GM12875 (cell line): Measurements from ENCODE around the gene PLCH2.

Experiments used
- H3K4me3 ChIP-seq: one replicate; pipeline ENCODE4 v1.5.1; 2011; ENCODE audit warnings: low read depth, low read length, control low read depth
- TF ChIP-seq, protein P1 (sequence below): IDR thresholded peaks from 2 replicates; pipeline ENCODE4 v1.5.1; 2011; ENCODE audit warnings: low read depth, mild to moderate bottlenecking, control low read depth, inconsistent platforms, low read length, moderate library complexity, borderline replicate concordance; ENCODE audit not compliant: insufficient read depth

Gene PLCH2

DNA sequence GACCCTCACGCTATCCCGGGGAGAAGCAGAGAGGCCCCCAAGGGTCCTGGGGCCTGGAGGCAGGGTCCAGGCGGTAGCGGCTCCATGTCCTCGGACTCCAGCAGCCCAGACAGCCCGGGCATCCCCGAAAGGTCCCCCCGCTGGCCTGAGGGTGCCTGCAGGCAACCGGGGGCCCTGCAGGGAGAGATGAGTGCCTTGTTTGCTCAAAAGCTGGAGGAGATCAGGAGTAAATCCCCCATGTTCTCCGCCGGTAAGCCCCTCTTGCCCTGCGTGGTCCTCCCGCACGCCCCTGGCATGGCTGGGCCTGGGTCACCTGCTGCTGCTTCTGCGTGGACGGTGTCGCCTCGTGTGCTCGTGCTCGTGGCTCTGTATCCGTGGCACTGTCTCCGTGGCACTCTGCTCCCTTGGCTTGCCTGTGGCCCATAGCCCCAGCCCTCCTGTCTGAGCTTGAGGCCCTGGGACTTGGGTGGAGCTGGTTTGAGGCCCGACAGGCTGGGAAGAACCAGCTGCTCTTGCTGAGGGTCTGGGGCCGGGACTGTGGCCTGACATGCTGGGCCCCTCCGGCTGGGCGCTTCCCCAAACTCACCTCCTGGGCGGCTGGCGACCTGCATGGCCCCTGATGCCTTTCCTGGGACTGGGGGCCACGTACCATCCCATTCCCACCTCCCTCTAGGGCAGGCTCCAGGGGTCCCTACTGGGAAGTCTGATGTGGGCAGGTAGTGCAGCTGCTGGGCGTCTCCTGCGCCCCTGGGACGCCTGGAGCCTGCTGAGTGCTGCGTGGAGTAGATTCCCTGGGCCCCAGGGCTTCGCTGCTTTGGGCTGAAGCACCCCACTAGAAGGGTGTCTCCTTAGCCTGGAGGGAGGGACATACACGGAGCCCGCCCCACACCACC lies 26.8 kb downstream of the PLCH2 start:
- no peak overlapping the region for H3K4me3 ChIP-seq
- TF ChIP-seq, protein P1, sequence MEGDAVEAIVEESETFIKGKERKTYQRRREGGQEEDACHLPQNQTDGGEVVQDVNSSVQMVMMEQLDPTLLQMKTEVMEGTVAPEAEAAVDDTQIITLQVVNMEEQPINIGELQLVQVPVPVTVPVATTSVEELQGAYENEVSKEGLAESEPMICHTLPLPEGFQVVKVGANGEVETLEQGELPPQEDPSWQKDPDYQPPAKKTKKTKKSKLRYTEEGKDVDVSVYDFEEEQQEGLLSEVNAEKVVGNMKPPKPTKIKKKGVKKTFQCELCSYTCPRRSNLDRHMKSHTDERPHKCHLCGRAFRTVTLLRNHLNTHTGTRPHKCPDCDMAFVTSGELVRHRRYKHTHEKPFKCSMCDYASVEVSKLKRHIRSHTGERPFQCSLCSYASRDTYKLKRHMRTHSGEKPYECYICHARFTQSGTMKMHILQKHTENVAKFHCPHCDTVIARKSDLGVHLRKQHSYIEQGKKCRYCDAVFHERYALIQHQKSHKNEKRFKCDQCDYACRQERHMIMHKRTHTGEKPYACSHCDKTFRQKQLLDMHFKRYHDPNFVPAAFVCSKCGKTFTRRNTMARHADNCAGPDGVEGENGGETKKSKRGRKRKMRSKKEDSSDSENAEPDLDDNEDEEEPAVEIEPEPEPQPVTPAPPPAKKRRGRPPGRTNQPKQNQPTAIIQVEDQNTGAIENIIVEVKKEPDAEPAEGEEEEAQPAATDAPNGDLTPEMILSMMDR, result no peak

DNA sequence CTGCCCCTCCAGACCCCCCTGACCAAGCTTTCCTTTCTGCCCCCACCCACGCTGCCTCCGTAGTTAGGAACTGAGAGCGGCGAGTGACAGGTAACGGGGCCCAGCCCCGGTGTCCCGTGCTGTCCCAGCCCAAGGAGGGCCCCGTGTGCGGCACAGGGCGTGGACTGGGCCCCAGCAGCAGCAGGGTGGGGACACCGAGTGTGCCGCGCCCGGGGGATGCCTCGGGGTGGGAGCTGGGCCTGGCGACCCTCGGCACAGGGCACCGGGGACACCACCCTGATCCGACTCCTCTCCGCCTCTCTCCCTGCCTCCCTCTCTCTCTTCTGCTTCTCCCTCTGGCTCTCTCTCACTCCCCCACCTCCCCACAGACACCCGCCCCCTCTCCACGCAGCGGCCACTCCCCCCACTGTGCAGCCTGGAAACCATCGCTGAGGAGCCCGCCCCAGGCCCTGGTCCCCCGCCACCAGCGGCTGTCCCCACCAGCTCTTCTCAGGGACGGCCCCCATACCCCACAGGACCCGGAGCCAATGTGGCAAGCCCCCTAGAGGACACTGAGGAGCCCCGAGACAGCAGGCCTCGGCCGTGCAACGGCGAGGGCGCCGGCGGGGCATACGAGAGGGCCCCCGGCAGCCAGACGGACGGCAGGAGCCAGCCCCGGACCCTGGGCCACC lies 27.6 kb downstream of the PLCH2 start:
- no peak overlapping the region for H3K4me3 ChIP-seq
- TF ChIP-seq, protein P1, result no peak

DNA sequence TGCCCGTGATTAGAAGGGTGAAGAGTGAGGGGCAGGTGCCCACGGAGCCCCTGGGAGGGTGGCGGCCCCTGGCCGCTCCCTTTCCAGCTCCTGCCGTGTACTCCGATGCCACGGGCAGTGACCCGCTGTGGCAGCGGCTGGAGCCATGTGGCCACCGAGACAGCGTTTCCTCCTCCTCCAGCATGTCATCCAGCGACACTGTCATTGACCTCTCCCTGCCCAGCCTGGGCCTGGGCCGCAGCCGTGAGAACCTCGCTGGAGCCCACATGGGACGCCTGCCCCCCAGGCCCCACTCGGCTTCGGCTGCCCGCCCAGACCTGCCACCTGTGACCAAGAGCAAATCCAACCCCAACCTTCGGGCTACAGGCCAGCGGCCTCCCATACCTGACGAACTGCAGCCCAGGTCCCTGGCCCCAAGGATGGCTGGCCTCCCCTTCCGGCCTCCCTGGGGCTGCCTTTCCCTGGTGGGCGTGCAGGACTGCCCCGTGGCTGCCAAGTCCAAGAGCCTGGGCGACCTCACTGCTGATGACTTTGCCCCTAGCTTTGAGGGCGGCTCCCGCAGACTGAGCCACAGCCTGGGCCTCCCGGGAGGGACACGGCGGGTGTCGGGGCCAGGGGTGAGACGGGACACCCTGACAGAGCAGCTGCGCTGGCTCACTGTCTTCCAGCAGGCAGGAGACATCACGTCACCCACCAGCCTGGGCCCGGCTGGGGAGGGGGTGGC lies 28.3 kb downstream of the PLCH2 start:
- H3K4me3 ChIP-seq, result no peak overlapping the region
- TF ChIP-seq, protein P1, result no peak

DNA sequence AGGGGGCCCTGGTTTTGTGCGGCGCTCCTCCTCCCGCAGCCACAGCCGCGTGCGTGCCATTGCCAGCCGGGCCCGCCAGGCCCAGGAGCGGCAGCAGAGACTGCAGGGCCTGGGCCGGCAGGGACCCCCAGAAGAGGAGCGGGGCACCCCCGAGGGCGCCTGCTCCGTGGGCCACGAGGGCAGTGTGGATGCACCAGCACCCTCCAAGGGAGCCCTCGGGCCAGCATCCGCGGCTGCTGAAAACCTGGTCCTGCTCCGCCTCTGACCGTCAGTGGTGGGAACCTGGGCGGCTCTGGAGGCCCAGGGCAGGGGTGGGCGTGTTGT lies 28.8 kb downstream of the PLCH2 start:
- no peak overlapping the region for H3K4me3 ChIP-seq

DNA sequence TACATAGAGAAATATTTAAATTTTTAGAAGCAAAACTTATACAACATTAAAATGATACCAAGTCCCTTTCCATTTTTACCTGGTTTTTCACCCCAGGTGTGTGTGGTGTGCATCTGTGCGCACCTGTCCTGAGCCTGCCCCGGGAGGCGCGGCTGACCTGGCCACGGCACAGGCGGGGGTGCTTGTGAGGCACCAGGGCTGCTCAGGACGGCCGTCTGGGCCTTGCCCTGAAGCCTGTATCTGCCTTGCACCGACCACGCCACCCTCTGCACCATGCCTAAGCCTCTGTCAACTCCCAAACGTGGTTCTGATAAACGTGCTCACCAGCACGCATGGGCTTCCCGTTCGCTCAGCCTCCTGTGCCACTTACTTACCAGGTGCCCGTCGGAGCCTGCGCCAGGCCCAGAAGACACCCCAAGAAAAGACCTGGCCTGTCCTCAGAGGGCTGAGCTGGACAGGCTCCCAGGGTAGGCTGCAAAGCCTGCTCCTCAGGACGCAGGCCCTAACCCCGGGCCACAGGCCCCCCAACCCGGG lies 29.4 kb downstream of the PLCH2 start:
- no peak overlapping the region for H3K4me3 ChIP-seq
- TF ChIP-seq, protein P1, result no peak

More for the DNA sequence above, 28.8 kb downstream of the PLCH2 start:
- TF ChIP-seq, protein P1, result no peak

DNA sequence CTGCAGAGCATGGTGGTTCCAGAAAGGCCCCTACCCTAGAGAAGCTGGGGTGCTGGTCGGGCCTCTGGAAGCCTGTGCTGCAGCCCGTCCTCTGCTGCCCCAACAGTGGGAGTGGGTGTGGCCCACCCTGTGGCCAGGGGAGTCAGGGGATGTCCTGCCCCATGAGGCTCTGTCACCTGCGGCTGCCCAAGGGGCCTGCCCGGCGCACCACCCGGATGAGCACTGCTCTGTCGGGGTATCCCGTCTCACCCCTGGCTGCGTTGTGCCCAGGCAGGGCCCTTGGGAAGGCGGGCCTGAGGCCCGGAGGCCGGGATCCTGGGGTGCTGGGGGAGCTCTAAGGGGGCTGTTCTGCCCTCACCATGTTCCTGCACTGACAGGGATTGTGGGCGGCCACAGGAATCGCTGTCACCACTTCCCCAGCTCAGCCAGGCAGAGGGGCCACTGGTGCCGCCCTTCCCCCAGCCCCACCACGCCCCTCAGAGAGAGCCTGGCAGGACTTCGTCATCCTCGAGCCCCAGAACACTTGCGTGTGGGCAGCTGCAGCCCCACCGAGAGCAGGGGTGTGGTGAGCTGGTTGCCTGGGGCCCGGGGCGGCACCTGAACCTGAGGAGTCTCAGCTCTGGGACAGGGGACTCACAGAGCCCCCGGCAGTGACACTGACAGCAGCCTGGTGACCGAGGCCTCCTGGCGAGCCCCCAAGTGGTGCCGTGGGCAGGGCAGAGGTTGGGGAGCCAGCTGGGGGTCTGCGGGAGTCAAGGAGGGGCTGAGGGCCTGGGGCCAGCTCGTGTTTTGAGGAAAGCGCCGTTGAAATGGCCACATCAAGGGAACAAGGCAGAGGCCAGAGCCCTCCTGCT lies 30.1 kb downstream of the PLCH2 start:
- TF ChIP-seq, protein P1, result no peak
- no peak overlapping the region for H3K4me3 ChIP-seq
